ENCODE measurements around the gene FAM114A2. TPM values are rescaled to one million over a fixed set of nuclear protein-coding genes. Genes with fewer than 3 reads are reported as not detected.
"Not testable (repeated sequence)": the region's sequence is repeated elsewhere in the genome, so short reads cannot be mapped to it uniquely, and the experiment has no call there.

FAM114A2 gene
- total and polyA plus RNA-seq, 7 donors, result 4.9 to 41.0 (median 14.3) TPM

GRCh38 chr5:154025951-154026350 lies 12.8 kb downstream of the FAM114A2 start:
- H3K4me3 ChIP-seq, result no peak overlapping the region
- H3K4me1 ChIP-seq, result no peaks in the 10 kb centered on the region
- peaks cover 0 to 52% (median 11%) of the 10 kb centered on the region in 4 donors for H3K36me3 ChIP-seq
- H3K9me3 ChIP-seq, result no peaks in the 10 kb centered on the region
- H3K27me3 ChIP-seq, result no peaks in the 10 kb centered on the region
- TF ChIP-seq POLR2A (IDR thresholded peaks at IDR 0.05), result no peak
- no peak for TF ChIP-seq CTCF (IDR thresholded peaks at IDR 0.05)
- TF ChIP-seq EP300 (IDR thresholded peaks at IDR 0.05), result no peak
- TF ChIP-seq POLR2AphosphoS5 (IDR thresholded peaks at IDR 0.05), result no peak
- intact Hi-C loops (cut with DNase I), result no loop called here
- no peak for DNase-seq
- H3K27ac ChIP-seq, result no peak overlapping the region

GRCh38 chr5:154018919-154019318 lies 19.8 kb downstream of the FAM114A2 start:
- peaks cover 0 to 22% (median 0%) of the 10 kb centered on the region in 4 donors for H3K36me3 ChIP-seq
- DNase-seq; H3K27ac ChIP-seq; H3K27me3 ChIP-seq; H3K4me3 ChIP-seq; H3K4me1 ChIP-seq; intact Hi-C loops (cut with DNase I); H3K9me3 ChIP-seq: not testable (repeated sequence)
- WGBS, 2 donors, result 93 to 99% methylated on average over 1 of the region's 1 CpG

GRCh38 chr5:154015071-154015693 lies 23.5 kb downstream of the FAM114A2 start:
- Histone ChIP-seq H3K4me1 (no peaks in the 10 kb centered on the region), H3K4me3 (no peak overlapping the region), H3K9me3 (no peaks in the 10 kb centered on the region), H3K27ac (no peak overlapping the region), H3K36me3 (peaks cover 0 to 38% (median 2%) of the 10 kb centered on the region in 4 donors), H3K27me3 (no peaks in the 10 kb centered on the region)
- intact Hi-C loops (cut with DNase I), result no loop called here
- 95 to 97% methylated on average over 4 of the region's 4 CpGs for WGBS, 2 donors
- DNase-seq, result no peak
- TF ChIP-seq EP300 (IDR thresholded peaks at IDR 0.05), result no peak
- no peak for TF ChIP-seq CTCF (IDR thresholded peaks at IDR 0.05)
- TF ChIP-seq POLR2A (IDR thresholded peaks at IDR 0.05), result no peak
- TF ChIP-seq POLR2AphosphoS5 (IDR thresholded peaks at IDR 0.05), result no peak

- DNase-seq, result no peak
- Histone ChIP-seq H3K9me3 (no peaks in the 10 kb centered on the region), H3K4me1 (no peaks in the 10 kb centered on the region), H3K27me3 (no peaks in the 10 kb centered on the region), H3K4me3 (no peak overlapping the region), H3K36me3 (peaks cover 0 to 29% (median 2%) of the 10 kb centered on the region in 4 donors), H3K27ac (no peak overlapping the region)
- no peak for TF ChIP-seq POLR2AphosphoS5 (IDR thresholded peaks at IDR 0.05)
- TF ChIP-seq POLR2A (IDR thresholded peaks at IDR 0.05), result no peak
- WGBS, 2 donors, result 52 to 54% methylated on average over 3 of the region's 3 CpGs
- intact Hi-C loops (cut with DNase I), result no loop called here
Observed at GRCh38 chr5:154010660-154011059, 28.1 kb downstream of the FAM114A2 start.

GRCh38 chr5:154005648-154006047 lies 33.1 kb downstream of the FAM114A2 start:
- H3K36me3 ChIP-seq, result peaks cover 0 to 25% (median 2%) of the 10 kb centered on the region in 4 donors
- DNase-seq, result no peak
- 36 to 90% methylated on average over 1 of the region's 1 CpG for WGBS, 2 donors

More at GRCh38 chr5:154005648-154006047, 33.1 kb downstream of the FAM114A2 start:
- Histone ChIP-seq H3K9me3 (no peaks in the 10 kb centered on the region), H3K27me3 (no peaks in the 10 kb centered on the region), H3K27ac (no peak overlapping the region), H3K4me1 (peaks cover 0 to 6% (median 0%) of the 10 kb centered on the region in 4 donors), H3K4me3 (no peak overlapping the region)
- TF ChIP-seq EP300 (IDR thresholded peaks at IDR 0.05), result no peak
- TF ChIP-seq POLR2AphosphoS5 (IDR thresholded peaks at IDR 0.05), result no peak
- TF ChIP-seq CTCF (IDR thresholded peaks at IDR 0.05), result no peak
- no peak for TF ChIP-seq POLR2A (IDR thresholded peaks at IDR 0.05)
- intact Hi-C loops (cut with DNase I), result no loop called here

Data from sigmoid colon (tissue), 7 donors.